Panc1 (cell line): Measurements from ENCODE around the gene ADAMTSL3.

Experiments used
- TCF7L2 ChIP-seq: IDR thresholded peaks from 2 replicates; pipeline ENCODE4 v1.6.1; 2011; ENCODE audit warnings: mild to moderate bottlenecking, low read depth, low read length, inconsistent platforms
- TF ChIP-seq, protein P1 (sequence below): fragments of 450-650 bp; IDR thresholded peaks from 2 replicates; pipeline ENCODE4 v1.5.1; 2017; ENCODE audit warnings: mild to moderate bottlenecking
- TF ChIP-seq, protein P2 (sequence below), 2 experiments: IDR thresholded peaks; 2 replicates each; pipeline ENCODE4 v1.6.1; 2011 to 2012; ENCODE audit warnings: low read depth in 2 of 2, control low read depth in 1 of 2, low read length in 1 of 2, mild to moderate bottlenecking in 1 of 2, moderate library complexity in 1 of 2; ENCODE audit not compliant: insufficient read depth in 1 of 2

DNA sequence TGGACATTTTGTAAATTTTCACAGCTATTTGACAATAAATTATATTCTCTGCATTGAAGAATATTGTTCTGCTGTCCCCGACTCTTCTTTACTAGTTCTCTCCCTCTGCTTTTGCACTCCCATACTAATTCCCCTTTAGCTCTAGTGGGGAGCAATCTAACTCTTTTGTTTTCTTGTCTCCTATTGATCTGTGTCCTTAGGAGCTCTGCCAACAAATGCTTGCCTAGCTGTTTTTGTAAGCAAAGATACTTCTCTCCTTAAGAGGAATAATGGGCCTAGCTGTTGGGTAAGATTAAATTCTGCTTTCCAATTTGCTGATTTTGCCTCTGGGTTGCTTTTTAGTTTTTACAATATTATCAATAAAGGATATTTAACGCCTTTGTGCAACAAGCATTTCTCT lies 17.7 kb downstream of the ADAMTSL3 start:
- TF ChIP-seq, protein P1, sequence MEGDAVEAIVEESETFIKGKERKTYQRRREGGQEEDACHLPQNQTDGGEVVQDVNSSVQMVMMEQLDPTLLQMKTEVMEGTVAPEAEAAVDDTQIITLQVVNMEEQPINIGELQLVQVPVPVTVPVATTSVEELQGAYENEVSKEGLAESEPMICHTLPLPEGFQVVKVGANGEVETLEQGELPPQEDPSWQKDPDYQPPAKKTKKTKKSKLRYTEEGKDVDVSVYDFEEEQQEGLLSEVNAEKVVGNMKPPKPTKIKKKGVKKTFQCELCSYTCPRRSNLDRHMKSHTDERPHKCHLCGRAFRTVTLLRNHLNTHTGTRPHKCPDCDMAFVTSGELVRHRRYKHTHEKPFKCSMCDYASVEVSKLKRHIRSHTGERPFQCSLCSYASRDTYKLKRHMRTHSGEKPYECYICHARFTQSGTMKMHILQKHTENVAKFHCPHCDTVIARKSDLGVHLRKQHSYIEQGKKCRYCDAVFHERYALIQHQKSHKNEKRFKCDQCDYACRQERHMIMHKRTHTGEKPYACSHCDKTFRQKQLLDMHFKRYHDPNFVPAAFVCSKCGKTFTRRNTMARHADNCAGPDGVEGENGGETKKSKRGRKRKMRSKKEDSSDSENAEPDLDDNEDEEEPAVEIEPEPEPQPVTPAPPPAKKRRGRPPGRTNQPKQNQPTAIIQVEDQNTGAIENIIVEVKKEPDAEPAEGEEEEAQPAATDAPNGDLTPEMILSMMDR: no peak
- no peak for TF ChIP-seq TCF7L2
- TF ChIP-seq, protein P2, sequence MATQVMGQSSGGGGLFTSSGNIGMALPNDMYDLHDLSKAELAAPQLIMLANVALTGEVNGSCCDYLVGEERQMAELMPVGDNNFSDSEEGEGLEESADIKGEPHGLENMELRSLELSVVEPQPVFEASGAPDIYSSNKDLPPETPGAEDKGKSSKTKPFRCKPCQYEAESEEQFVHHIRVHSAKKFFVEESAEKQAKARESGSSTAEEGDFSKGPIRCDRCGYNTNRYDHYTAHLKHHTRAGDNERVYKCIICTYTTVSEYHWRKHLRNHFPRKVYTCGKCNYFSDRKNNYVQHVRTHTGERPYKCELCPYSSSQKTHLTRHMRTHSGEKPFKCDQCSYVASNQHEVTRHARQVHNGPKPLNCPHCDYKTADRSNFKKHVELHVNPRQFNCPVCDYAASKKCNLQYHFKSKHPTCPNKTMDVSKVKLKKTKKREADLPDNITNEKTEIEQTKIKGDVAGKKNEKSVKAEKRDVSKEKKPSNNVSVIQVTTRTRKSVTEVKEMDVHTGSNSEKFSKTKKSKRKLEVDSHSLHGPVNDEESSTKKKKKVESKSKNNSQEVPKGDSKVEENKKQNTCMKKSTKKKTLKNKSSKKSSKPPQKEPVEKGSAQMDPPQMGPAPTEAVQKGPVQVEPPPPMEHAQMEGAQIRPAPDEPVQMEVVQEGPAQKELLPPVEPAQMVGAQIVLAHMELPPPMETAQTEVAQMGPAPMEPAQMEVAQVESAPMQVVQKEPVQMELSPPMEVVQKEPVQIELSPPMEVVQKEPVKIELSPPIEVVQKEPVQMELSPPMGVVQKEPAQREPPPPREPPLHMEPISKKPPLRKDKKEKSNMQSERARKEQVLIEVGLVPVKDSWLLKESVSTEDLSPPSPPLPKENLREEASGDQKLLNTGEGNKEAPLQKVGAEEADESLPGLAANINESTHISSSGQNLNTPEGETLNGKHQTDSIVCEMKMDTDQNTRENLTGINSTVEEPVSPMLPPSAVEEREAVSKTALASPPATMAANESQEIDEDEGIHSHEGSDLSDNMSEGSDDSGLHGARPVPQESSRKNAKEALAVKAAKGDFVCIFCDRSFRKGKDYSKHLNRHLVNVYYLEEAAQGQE (IDR thresholded peaks at IDR 0.05; ENCODE audit: insufficient read depth in 1 of 2, low read depth in 2 of 2, low read length in 1 of 2): no peak
